Cerebellar cortex (tissue), 1 donor: ENCODE results near the gene SREBF1.

Experiments used
- DNase-seq: peaks from one replicate; pipeline ENCODE4 v3.0.0-alpha.2; 2015; ENCODE audit warnings: low spot score

The SREBF1 gene

DNA sequence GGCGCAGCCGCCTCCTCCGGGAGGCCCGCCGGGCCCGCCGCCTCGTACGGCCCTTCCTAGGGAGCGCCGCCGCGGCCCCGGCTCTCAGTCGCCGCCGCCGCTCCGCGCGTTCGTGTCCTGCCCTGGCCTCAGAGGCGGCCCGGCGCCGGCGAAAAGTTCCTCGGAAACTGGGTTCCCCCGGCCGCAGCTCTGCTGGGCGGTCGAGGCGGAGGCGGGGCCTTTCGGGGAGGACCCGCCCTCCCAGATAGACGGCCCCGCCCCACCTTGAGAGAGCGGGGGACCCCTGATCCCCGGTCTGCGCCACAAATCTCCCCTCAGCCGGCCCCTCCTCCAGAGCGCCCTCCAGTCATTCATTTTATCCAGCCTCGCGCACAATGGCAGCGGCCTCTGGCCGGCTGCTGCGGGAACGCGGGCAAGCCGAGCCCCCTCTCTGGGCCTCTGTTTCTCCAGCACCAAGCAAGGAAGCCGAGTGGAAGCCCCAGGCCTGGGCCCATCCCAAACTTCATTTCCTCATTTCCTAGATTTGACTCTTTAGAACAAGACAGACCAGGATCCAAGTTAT, at the start of gene SREBF1:
SREBF1 (minus strand) TSS at position 169 of the 562 bp plus-strand sequence. CDS start 169 bp downstream, outside the sequence.
- DNase-seq, result peak; percentile 61

DNA sequence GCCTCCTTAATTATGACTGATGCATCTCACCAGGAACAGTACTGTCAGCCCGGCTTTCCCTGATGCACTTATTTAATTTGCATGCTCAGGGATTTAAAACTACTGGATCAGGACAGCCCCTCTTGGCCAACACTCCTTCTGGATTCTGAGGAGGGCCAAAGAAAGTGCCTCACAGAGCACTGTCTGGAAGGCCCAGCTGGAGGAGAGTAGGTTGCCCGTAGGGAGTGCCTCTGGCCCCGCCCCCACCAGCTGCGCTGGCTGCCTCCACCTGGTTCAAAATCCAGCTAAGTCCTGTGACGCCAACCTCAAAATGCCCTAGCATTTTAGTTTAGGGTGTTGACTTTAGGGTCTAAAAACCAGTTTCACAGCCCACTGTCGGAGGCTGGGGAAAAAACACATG, 49.4 kb upstream of the SREBF1 start:
- DNase-seq, result no peak

DNA sequence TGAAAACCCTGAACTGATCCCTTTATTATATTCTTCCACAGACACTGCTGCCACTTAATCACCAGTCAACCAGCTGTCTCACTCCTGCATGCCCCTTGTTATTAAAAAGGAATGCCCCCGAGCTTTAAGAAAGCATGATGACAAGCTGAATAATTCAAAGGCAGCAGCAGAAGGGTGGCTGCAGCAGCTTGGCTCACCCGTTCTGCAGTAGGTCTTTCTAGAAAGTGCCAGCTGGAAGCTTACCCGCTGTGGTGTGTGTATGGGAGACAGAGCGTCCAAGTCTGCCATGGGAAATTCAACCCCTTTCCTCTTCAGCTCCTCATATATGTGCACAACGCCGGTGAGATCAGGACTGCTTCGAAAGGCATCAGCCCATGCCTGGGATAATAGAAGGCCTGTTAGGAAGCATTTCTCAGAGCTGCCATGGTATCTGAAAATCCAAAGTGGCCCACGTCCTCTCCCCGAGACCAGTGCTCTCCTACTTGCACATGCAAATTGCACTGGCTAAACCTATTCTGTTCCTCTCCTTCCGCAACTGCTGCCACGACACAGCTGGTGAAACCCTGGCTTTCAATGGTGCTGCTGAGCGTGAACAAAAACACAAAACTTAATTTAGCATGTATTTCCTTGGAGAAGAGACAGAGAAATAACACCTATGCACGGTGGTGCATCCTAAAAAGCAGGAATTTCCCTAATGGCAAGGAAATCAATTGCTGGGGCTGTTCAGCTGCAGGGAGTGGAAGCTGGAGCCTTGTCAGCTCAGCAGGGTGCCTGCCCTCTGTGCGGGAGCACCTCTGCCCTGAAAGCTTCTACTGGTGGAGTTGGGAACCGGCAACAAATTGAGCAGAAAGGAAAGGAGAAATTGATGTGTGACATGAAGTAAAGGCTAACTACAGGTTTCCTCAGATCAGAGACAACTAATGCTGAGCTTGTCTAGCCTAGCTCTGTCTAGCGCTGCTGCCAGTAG, 47.9 kb upstream of the SREBF1 start:
- DNase-seq, result peak; percentile 53

DNA sequence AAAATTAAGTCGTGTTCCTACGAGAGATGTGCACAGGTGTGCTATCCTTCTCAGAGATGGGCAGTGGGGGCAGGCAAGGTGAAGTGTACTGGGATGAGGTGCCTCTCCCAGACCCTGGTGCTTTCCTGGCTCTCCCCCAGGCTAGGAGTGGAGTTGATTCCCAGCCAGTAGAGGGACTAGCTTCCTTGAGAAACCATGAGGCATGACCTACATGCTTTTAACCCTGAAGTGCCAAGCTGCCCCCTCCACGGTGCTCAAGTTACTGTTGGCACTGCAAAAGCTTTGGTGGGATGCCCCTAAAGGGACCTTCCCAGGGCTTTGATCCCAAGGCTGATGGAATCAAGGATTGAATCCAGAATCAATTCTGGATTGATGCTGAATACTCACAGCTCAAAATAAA, 47.0 kb upstream of the SREBF1 start:
- no peak for DNase-seq

DNA sequence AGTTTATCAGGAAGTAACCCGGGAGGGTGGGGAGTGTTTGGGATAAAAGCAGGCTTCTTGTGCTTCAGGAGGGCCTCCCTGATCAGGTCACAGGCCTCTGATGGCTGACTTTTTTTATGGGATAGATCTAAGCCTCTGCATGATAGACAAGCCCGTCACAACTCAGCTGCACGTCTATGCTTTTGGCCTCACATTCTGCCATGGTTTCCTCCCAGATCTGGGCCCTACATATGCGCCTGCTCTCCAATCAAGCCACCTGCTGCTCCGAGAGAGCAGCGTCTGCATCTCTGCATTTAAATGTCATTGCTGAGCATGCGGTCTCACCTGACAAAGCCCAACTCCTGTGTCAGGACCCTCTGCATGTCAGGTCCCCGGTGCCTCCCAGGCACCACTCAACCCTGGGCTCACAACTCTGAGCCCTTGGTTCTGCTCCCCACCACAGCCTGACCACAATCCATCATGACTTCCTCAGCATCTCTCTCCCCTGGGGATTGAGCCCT, 45.3 kb upstream of the SREBF1 start:
- DNase-seq, result no peak

DNA sequence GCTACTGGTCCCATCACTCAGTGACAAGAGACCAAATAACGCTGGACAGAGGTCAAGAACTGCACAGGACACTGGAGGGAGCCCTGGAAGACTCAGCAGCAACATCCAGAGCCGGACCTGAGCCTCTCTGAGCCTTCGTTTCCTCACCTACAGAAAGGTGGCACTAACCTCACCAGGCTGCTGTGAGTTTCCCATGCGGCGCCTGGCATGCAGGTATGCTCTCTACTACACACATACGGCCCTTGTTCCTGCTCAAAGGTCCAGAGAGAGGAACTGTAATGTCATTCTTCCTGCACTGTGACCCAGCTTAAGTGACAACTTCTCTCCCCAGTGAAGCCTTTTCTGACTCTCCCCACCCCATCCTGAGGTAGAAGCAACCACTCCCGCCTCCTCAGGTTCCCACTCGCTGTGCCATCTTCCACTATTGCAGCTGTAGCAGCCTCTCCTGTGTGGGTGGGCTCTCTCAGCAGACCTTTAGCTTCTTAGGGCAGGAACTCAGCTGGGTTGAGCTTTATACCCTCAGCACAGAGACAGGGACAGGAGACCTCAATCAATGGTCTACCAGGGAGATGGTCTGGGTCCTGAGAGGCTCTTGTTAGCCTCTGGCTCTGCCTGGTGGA, 43.9 kb upstream of the SREBF1 start:
- no peak for DNase-seq

DNA sequence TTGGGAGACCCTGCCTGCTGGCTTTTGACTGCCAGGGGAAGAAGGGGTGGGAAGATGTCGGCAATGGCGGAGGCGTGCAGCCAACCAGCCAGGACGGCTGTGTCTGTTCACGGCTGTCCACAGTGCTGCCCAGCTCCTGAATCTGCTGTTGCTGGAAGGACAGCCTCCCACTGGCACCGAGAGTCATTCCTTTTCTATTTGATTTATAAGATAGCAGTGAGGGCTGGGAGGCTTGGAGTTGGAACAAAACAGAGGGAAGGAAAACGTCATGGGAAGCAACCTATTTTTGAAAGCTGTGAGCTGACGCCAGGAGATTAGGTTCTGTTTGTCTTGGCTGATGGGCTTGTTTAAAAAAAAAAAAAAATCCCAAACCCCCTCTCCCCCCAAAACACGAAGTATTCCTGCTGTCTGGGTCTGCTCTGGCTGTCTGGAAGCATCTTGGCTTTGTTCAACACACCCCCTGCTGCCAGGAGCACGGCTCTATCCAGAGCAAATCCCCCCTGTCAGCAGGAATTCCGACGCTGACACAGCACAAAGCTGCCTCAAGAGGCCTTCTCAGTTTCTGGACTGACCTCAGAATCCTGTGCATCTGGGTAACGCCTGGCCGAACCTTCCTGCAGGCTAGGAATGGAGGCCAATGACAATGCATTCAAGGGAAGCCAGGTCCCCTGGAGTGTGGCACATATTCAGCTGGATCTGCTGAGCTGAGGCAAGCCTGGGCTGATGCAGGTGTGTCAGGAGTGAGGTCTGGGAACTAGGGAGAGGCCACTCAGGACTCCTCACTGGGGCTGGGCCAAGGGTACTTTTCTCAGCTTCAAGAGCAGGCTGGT, 41.0 kb upstream of the SREBF1 start:
- DNase-seq, result peak; percentile 57

DNA sequence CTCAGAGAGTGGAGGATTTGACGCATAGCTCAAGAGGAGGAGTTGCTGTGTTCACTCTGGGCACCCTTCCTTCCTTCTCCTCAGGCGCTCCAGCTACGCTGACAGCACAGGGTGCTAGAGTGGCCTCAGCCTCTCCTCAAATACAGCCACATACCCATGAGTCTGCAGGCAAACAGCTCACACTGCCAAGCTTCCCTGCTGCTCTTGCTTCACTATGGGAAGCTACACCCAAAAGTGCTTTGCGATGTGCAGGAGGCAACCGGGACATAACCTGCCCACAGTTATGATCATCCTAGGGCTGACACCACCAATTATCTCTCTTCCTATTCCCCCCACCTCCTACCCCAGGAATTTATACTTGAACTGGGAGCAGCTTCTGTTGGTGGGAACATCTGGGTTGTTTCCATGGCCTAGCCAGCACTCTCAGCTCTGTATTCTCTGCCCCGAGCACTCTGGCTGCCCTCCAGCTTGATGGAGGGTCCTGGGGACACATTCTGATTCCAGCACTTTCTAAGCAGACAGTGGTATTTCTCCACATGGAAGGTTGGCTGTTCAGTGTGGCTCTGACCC, 40.3 kb upstream of the SREBF1 start:
- DNase-seq, result no peak

DNA sequence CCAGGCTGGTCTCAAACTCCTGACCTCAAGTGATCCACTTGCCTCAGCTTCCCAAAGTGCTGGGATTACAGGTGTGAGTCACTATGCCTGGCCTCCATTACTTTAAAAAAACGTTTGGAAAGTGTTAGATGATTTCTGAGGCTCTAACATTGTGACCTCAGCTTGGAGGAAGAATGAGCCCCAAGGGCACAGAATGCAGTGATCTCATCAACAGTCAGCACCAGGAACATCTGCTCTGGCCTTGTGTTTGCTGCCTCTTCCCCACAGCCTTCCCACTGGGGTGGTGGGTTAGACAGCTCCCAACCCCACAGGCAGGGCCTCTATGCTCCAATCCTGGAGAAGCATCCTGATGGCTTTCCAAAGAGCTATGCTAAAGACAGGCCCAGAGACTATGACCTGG, 37.7 kb upstream of the SREBF1 start:
- no peak for DNase-seq

DNA sequence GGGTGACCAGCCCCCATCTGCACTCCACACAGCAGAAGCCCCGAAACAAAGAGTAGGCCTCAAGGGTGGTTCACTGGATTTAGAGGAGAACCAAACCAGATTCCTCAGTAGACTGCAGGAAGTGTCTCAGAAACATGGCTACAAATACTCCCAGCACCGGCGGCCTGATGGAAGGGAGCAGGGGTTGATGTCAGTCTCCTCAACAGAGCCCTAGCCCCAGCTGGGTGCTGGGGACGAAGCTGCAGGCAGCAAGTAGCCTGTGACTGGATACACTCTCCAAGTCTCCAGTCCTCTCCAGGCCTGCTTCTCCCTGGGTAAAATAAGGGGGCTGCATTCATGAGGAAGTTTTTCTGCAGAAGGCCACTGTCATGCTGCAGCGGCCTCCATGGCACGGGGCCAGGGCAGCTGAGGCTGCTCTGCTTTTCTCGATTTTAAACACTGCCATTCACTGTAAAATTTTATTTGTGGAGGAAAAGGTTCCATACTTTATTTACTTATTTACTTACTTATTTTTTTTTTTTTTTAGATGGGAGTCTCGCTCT, 36.7 kb upstream of the SREBF1 start:
- DNase-seq, result no peak

DNA sequence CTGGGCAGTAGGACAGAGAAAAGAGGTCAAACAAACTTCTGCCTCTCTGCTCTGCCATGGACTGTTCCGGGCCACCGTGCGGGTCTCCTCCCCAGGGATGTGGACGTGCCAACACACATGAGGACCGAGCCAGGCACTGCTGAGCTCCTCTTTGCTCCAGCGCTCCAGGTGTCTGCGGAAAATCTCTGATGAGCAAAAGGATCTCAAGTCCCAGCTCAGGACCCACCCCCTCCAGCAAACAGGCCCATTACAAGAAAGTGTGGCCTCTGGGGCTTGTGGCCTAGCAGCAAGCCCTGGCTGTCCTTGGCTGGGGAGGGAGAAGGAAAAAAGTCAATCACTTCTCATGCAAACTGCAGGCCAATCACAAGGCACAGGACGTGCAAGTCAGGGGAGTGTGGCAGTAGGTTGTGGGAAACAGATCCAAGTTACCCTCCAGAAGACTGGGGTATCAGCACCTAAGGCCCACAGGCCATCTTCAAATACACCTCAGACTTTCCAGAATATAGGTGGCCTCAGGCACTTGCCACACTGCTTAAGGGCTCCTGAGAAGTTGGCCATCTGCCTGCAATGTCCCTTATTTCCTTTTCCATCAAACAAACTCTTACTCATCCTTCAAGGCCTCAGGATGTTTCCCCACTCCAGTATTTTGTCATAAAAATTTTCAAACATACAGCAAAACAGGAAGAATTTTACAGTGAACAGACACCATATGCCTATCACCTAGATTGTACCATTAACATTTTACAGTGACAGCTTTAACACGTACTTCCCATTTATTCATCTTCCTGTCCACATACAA, 36.0 kb upstream of the SREBF1 start:
- DNase-seq, result no peak

DNA sequence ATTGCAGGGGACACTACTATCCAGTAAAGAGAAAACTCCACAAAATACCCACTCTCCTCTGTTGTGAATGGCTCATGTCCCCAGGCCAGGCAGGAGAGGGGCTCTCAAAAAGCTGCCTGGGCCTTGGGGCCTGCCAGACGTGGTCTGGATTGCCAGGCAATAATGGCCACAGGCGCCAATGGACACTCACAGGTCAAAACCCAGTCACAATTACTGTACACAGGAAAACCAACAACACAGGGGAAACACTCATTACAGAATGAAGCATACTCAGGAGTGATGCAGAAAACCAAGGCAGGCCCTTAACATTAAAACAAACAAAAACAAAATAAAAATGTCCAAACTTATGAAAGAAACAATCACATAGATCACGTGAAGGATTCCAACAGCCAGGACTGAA, 35.1 kb upstream of the SREBF1 start:
- no peak for DNase-seq

DNA sequence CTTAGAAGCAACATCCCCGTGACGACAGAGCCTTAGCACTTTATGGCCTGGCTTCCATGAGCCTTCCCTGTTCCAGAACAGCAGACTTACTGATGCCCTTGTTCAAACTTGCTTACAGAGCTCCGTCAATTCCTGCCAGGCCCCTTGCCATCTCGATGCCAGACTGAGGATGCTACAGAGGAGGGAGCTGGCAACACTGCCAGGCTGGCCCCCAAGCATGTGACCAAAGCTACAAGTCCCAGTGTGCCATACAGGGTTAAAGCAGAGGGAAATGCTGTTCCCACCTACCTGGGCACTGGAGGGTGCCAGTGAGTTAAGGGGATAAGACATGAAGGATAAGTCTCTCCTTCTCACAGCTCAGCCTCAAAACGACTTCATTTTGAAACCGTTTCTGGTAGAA, 33.5 kb upstream of the SREBF1 start:
- DNase-seq, result no peak

DNA sequence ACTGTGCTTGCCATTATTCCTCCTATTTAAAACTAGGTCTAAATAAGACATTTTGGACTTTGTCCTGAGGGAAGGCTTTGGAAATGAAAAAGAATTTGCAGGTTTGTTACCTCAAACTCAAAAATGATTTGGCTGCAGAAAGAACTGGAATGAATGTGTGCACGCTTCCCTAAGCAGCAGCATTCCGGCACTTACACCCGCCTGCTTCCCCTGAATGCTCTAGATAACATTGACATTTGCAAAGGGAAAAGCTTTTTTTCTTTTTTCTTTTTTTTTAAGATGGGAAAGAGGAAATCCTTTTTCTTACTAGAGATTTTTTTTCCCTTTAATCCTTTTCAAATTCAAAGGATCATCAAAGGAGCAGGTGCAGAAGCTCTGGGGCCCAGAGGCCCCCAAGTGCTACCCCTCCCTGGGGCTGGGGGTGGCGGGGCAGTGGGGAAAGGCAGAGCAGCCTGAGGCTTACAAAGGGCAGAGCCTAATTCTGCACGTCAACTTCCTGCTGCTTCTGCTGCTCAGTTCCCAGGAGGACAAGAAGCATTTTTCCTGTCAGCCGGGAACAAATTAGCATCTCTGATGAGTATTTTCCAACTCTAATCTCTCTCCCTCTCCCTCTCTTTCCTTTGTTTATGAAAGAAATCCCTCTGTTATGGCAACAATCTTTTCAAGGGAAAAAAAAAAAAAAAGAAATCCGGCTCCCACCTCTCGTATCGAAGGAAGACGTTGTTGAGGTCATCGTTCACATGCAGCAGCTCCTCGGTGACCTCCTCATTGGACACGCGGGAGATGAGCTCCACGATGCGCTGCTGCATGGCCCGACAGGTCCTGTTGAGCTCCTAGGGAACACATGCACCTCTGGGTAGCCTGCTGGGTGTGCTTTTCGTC, 32.1 kb upstream of the SREBF1 start:
- DNase-seq, result no peak

DNA sequence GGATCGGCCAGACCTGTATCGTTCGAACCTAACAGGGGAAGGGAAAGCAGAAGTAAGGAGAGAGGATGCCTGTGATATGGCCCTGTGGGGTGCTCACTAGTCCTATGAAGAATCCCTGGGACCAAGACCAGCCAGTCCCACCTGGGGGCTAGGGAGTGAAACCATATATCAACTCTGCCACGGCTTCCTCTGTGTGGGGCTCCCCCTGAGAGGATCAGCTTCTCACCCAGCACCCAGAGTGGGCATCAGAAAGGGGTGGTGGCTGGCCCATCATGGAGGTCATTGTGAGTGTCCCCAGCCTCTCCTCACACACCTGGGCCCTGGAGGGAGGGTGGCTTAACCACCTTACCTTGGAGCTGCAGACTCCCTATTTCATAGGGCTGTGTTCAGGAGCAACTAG, 30.1 kb upstream of the SREBF1 start:
- DNase-seq, result no peak

DNA sequence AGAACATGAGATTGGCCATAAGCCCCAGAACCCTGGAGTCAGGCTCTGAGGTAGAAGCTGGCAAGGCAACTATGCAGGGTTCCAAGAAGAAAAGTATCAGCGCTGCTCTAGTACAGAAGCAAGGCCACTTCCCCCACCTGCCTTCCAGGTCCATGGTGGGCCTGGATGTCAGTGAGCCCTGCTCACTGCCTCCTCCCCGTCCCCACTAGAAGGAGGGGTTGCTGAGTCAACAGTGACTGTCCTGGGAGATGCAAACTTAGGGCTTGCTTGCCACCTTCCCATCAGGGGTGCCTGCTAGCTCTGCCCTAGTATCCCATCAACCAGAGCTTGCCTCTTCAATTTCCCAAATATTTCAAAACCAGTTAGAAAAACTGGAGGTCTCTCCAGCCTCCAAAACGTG, 29.6 kb upstream of the SREBF1 start:
- DNase-seq, result no peak

DNA sequence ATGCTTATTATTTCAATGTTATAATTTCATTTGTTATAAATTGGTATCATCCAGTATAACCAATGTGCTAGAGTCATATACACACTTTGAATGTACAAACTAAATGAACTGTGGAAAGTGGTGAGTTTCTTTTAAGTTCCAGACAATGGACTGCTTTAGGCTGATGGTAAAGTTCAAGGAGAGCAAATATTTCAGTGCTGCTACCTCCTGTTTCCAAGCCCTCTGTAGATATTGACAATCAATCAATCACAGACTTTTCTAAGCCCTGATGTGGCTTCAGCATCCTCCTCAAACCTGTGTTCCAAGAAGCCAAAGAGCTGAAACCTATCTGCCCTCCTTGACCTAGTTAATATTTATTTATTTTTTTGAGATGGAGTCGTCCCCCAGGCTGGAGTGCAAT, 28.2 kb upstream of the SREBF1 start:
- DNase-seq, result no peak

DNA sequence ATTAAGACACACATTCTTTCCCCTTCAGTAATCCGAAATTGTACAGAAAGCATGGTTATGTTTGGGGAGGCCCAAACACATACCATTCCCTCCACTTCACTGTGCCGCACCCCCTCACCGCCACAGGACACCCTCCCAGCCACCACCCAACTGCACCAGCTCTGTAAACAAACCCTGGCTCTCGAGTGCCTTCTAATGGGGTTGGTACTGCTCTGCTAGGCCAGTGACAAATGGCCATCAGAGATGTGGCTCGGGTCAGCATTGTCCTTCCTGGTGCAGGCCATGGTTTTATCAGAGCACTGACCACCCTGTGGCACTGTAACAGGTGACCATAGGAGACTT, 24.0 kb upstream of the SREBF1 start:
- DNase-seq, result no peak

DNA sequence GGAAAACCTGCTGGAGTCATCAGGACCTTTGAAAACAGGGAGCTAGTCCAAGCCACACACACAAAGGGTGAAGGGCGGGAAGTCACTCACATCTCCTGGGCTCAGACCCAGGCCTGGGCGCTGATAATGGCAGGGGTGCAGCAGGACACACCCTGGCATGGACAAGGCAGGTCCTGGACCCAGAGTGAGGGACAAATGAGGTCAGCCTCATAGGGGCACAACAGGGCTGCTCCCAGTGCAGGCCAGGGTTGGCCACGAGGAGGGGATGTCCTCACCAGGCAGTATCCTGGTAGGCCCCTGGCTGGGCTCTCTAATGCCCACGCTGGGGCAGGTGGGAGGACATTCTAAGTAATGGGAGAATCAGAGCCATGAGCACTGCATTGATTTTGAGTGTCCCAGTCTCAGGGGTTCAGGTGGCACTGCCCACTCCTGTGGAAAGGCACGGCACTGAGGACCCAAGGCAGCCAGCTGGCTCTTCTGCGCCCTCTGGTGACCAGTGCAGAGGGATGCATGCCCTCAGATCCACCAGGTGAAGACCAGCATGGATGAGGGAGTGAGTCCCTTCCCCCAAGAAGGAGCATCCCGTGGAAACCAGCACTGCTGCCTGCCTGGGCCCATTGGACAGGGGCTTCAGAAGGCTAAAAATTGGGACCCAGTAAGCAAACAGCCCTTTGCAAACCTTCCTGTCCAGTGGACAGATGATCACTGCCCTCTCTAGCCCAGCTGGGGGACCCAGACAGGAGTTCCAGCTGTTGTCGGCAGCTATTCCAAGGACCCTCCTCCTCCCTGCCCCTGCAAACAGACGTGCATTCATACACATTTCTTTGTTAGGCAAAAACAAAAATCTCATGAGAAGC, 23.4 kb upstream of the SREBF1 start:
- peak; percentile 78 for DNase-seq
